IPS DF 19.7 (cell line): Measurements from ENCODE around the gene KIAA1191.
"Not testable (repeated sequence)": the region's sequence is repeated elsewhere in the genome, so short reads cannot be mapped to it uniquely, and the experiment has no call there.

Experiments
- DNase-seq: peaks from one replicate; pipeline ENCODE4 v3.0.0-alpha.2; 2013; ENCODE audit warnings: low read depth, low spot score

Gene KIAA1191

GRCh38 chr5:176317534-176318374, 43.8 kb downstream of the KIAA1191 start:
- DNase-seq = no peak

GRCh38 chr5:176305356-176305755, 56.2 kb downstream of the KIAA1191 start:
- DNase-seq = not testable (repeated sequence)
